GM12874 (cell line): ENCODE measurements around the gene ZNF83.

Experiments
- CTCF ChIP-seq: IDR thresholded peaks from 2 replicates; pipeline ENCODE4 v1.5.1; 2011; ENCODE audit warnings: low read depth, mild to moderate bottlenecking, control low read depth, low read length, moderate library complexity; ENCODE audit not compliant: insufficient read depth

The ZNF83 gene

GRCh38 chr19:52584736-52585440 lies 53.3 kb downstream of the ZNF83 start:
- no peak for TF ChIP-seq CTCF

DNA sequence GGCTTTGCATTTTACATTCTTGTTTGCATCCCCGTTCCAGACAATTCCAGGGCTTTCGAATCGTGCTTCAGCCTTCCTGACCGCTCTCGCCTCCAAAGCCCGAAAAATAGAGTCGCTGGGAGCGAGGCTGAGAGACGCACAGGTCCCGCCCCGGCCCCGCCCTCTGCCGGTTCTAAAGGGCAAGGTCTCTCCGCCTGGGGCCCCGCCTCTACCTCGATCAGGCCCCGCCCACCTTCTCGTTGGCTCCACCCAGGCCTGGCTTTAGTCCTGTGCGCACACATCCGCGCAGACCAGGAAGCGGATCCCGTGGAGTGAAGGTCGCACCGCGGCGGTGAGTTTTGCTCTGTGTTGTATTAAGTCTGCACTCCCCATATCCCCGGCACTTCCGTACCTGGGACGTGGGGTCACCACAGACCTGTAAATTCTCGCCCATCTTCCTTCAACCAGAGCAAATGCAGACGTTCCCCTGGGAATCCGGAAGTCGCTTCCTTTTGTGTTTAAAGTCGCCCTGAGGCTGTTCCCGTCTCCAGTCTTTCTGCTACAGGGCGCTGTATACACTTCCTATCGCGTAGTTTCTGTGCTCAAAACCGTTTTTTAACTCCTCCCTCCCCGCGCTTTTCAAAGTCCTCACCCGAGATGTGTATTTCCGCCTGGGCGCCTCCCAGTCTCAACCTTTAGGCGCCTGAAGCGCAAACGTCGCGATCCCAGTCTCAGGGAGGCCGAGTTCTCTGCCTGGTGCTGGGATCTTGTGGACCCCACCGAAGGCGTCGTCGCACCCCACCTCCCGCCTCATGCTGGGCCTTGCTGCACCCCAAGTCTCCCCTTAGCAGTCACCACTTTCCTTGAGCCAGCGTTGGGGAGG lies 67.9 kb downstream of the ZNF83 start, which contains the start of gene ZNF701:
Gene ZNF701, plus strand, starts transcription at position 288 of the 862 bp plus-strand sequence. CDS start 3,861 bp downstream, outside the sequence.
- TF ChIP-seq CTCF: no peak

GRCh38 chr19:52567921-52568320 lies 70.2 kb downstream of the ZNF83 start:
- TF ChIP-seq CTCF: no peak

- no peak for TF ChIP-seq CTCF
These were observed 71.6 kb downstream of the ZNF83 start for GRCh38 chr19:52566588-52566987.

- no peak for TF ChIP-seq CTCF
These were observed 72.0 kb downstream of the ZNF83 start for GRCh38 chr19:52566121-52566520.
